UCSD-AML1 (cell line): Measurements from ENCODE around the gene UACA.

Source experiments
- DNase-seq: peaks from one replicate; lab custom pipeline; 2025; ENCODE audit not compliant: unreplicated experiment; lab: John Stamatoyannopoulos, UW

UACA gene

DNA sequence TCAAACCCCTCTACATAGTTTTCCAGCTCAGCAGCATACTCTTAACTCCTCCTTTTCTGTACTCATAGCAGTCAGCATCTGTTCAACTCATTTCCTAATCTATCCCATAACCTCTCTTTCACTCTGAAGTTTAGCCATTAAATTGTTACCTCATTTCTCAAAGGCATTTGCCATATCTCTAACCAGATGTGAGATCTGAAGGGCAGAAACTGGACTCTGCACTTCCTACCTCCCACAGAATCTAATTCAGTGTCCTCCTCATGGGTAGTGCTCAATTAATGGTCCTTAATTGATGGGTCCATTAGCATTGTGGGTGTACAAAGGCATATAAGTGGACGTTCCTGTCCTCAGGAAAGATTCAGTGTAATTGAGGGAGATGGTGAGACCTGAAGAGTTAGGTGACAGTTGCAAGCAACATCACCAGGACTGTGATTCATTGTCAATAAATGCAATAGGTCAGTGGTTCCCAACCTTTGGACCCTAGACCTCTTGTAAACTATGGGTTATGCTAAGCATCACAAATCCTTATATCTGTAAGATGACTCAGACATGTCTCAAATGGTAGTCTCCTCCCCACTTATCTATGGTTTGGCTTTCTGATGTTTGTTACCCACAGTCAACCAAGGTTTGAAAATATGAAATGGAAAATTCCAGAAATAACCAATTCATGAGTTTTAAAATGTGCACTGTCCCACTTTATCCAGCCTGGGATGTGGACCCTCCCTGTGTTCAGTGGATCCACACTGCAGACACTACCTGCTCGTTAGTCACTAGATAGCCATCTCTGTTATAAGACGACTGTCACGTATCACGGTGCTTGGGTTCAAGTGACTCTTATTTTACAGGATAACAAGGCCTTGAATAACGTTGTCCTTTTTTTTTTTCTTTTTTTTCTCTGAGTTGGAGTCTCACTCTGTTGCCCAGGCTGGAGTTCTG lies 25.0 kb upstream of the UACA start:
- DNase-seq = no peak

GRCh38 chr15:70786996-70787395 lies 23.6 kb upstream of the UACA start:
- no peak for DNase-seq

GRCh38 chr15:70783610-70784022 lies 20.3 kb upstream of the UACA start:
- no peak for DNase-seq

DNA sequence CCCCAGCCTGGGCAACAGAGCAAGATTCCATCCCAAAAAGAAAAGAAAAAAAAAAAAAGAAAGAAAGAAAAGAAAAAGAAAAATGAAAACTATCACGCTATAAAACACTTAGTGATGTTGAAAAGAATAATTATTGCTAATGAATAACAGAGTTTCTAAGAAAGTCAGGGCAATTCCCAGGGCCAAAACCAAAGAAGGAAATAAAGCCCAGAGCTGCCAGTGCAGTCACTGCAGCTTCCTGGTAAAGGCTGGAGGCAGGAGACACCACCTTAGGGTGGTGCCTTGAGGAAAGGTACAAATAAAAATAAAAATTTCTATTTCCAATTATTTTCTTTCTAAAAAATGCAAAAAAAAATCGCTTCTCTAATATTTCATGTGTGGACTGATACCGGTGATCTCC lies 19.7 kb upstream of the UACA start:
- DNase-seq = no peak

DNA sequence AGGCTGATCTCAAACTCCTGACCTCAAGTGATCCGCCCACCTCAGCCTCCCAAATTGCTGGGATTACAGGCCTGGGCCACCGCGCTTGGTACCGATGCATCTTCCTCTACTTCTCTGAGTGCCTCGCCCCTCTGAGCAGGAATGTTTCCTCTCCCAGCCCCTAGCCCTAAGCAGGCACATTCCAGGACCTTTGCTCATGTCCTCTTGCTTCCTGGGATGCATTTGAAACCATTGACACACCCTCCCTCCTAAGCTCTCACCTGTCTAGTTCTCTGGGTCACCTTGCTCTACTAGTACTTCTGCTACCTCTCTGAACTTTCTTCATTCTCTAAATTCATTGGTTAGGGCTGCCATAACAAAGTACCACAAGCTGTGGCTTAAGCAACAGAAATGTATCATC lies 17.9 kb upstream of the UACA start:
- no peak for DNase-seq

DNA sequence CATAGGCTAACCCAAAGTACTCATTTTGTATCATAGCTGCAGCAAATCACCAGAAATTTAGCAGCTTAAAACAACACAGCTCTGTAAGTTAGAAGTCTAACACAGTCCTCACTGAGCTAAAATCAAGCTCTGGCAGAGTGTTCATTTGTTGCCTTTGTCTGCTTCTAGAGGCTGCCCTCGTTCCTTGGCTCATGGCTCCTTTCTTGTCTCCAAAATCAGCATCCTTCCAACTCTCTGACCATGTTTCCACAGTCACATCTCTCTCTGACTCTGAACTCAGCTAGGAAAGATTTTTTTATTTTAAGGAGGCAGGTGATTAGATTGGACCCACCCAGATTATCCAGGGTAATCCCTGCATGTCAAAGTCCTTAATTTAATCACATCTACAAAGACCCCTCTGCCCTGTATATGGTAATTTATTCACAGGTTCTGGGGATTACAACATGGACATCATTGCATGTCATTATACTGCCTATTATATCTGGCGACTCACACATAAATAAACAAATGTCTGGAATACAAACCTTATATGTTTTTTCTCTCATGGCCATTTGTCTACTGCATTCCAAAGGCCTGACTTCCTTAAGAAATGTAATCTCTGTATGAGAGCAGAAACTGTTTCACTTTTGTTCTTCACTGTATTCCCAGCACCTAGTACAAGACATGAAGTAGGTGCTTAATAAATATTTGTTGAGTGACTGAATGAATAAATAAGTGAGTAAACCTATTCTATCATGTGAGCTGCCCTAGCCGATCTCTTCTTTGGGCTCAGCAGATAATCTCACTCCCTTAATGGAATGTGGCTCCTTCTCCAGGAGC lies 15.1 kb upstream of the UACA start:
- DNase-seq = no peak

DNA sequence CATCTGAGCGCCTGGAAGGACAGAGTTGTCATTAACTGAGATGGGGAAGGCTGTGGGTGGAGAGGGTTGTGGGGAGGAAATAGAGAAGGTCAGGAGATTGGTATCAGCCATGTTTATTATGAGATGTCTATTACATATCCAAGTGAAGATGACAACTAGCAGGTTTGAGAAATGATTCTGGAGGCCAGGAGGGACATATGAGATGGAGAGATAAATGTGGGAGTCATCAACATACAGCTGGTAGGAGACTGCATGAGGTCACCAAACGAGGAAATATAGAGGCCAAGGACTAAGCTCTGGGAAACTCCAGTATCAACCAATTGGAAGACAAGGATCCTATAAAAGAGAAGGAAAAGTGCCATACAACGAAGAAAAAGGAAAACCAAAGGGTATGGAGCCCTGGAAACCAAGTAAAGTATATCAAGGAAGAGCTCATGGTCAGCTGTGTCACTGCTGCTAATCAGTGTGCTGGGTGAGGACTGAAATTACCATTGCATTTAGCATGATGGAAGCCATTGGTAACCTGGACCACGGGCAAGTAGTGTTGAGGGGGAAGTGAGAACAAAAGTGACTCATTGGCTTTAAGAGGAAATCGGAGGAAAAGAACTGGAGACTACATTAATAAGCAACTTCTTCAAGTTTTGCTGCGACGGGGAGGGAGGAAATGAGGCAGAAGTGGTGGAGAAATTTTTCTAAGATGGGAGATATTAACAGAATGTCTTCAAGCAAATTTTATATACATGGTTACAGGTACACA lies 14.0 kb upstream of the UACA start:
- DNase-seq = no peak

GRCh38 chr15:70775160-70775559 lies 11.8 kb upstream of the UACA start:
- DNase-seq = no peak

- no peak for DNase-seq
Measured at GRCh38 chr15:70772402-70772801, 9.0 kb upstream of the UACA start.

GRCh38 chr15:70770863-70771262 lies 7.5 kb upstream of the UACA start:
- DNase-seq = no peak

GRCh38 chr15:70768257-70768883 lies 5.0 kb upstream of the UACA start:
- DNase-seq = no peak

GRCh38 chr15:70767667-70768066 lies 4.3 kb upstream of the UACA start:
- no peak for DNase-seq

- DNase-seq = no peak
Measured at GRCh38 chr15:70766597-70766996, 3.2 kb upstream of the UACA start.

DNA sequence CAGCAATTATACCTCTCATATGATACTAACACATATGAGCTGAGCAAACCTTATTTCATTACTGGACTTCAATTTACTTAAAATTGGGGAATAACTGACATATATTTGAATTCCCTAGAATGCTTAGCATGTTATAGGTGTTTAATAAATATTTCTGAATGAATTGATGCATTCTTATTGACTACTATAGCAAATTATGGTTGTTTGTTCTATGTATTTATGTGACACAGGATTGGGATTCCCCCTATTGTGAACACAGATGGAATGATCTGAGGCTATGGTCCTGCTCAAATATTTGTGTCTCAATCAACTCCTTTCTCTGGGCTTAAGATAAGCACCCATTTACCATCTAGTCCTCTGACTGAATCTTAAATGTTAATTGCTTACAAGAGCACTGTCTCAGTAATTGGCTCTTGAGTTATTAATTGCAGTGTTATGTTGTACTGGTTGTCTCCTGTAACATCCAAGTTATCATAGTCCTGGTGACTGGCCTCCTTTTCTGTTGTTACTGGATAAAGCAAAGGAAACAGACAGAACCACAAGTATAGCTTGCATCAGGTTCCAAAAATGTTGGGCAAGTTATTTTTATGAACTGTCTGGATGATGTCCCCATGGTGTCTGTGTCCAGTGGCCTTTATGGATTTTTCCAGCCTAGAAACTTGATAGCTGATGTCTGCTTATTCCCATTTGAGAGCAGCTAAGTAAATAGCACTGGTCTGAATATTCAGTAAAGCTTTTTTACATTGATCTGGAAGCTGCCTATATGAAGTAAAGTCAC lies 2.3 kb upstream of the UACA start:
- DNase-seq = no peak

DNA sequence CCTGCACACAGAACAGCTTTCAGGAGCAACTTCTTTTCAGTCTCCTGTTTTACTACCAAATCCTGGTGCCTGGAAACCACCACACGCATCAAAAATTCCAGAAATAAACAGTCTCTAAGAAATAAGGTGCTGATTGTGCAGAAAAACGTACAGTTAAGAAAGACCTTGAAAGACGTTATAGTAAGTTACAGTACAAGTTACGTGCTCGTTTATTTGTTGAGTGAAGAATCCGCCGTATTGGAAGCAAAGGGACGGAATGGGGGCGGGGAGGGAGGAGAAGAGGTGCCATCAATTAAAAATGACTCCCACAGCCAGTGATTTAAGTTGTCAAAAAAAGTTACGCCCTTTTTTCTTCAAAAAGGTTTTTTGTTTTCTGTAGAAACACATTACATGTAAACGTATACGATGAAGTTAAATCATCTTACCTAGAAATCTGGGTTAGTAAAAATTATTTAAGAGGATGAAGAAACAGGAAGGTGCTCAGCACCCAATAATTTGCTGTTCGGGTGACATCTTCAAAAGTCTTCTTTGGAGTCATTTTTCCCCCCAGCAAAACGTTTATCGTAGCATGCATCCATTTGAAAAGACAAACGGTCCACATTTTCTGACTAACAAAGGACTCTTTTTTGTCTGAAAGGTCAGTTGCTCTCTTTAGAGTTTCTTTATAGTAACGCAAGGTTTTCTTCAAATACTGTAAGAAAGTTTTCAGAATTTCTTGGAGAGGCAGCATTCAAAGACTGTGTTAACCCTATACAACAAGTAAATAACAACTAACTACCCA lies 782 bp upstream of the UACA start:
- DNase-seq = no peak

DNA sequence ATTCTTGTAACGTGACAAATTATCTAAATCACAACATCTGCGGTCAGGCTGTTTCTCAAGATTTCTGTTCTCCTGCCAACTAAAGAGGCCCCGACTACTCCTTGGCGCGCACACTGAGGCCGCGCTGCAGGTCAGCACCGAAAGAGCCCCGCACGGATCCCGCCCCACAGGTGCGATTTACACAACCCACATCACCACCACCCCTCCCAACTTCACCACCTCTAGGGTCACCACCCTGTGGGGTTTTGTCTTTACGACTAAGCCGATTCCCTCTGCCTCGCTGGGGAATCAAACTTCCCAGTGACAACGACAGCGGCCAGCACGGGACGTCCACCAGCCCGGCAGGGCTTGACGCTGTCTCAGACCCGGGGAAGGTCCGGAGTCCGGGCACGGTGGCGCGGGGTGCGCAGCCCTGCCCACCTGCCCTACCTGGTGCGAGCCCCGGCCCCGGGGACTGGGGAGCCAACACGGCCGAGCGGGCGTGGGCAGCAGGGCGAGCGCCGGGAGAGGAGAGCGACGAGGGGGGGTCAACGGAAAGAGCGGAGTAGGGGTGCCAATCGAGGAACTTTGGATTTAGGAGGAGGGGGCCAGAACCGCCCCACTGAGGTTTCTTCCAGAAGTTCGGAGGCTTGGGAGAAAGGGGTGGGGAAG lies 764 bp downstream of the UACA start:
- DNase-seq = no peak

- DNase-seq = no peak
Measured at GRCh38 chr15:70761931-70762468, 1.4 kb downstream of the UACA start.

DNA sequence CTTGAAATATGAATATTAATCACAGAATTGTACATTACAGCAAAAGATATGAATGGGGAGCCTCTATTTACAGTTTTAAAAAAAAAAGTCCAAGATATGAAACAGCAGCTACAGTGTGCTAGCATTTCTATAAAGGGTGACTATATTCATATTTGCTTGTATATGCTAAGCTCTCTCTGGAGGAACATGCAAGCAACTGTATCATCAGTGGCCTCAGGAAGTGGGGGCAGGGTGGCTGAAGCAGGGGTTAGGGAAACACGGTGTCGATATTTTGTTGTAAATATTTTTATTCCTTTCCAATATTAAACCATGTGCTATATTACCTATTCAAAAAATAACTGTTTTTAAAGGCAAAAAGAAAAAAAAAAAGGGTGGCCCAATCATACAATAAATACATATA lies 2.3 kb downstream of the UACA start:
- DNase-seq = no peak
